Duodenal mucosa (tissue), 2 donors: ENCODE data around the gene PNMA6A.
"Not testable (repeated sequence)": the region's sequence is repeated elsewhere in the genome, so short reads cannot be mapped to it uniquely, and the experiment has no call there.

Experiments
- H3K27ac ChIP-seq: one replicate; pipeline ENCODE4 v1.7.0; 2013; ENCODE audit warnings: low read depth, low read length
- H3K27me3 ChIP-seq, 2 donors: one replicate each; pipeline ENCODE4 v1.7.0; 2013; ENCODE audit warnings: low read length in 2 of 2, control low read depth in 1 of 2; ENCODE audit not compliant: insufficient read depth in 2 of 2, control insufficient read depth in 1 of 2
- H3K36me3 ChIP-seq, 2 donors: one replicate each; pipeline ENCODE4 v1.7.0; 2013; ENCODE audit warnings: low read length in 2 of 2, control low read depth in 1 of 2; ENCODE audit not compliant: insufficient read depth in 2 of 2, control insufficient read depth in 1 of 2
- H3K4me1 ChIP-seq, 2 donors: one replicate each; pipeline ENCODE4 v1.7.0; 2013; ENCODE audit warnings: low read length in 2 of 2, control low read depth in 1 of 2; ENCODE audit not compliant: insufficient read depth in 2 of 2, control insufficient read depth in 1 of 2
- H3K4me3 ChIP-seq, 2 donors: one replicate each; pipeline ENCODE4 v1.7.0; 2013; ENCODE audit warnings: low read length in 2 of 2, low read depth in 1 of 2
- H3K9ac ChIP-seq, 2 donors: one replicate each; pipeline ENCODE4 v1.7.0; 2013; ENCODE audit warnings: low read length in 2 of 2, low read depth in 1 of 2
- H3K9me3 ChIP-seq, 2 donors: one replicate each; pipeline ENCODE4 v1.7.0; 2013; ENCODE audit warnings: low read length in 2 of 2, control low read depth in 1 of 2; ENCODE audit not compliant: control insufficient read depth in 1 of 2

PNMA6A gene

DNA sequence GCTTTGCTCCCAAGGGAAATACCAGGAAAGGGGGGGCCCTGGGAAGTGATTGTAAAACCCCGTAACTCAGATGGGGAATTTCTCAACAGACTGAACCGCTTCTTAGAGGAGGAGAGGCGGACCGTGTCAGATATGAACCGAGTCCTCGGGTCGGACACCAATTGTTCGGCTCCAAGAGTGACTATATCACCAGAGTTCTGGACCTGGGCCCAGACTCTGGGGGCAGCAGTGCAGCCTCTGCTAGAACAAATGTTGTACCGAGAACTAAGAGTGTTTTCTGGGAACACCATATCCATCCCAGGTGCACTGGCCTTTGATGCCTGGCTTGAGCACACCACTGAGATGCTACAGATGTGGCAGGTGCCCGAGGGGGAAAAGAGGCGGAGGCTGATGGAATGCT lies 15.0 kb upstream of the PNMA6A start:
- peaks cover 3 to 16% of the 10 kb centered on the region in 2 donors for H3K27me3 ChIP-seq
- H3K4me1 ChIP-seq = no peaks in the 10 kb centered on the region
- no peak overlapping the region for H3K27ac ChIP-seq
- no peak overlapping the region for H3K4me3 ChIP-seq
- H3K36me3 ChIP-seq = no peaks in the 10 kb centered on the region
- no peak overlapping the region for H3K9ac ChIP-seq
- H3K9me3 ChIP-seq = no peaks in the 10 kb centered on the region

DNA sequence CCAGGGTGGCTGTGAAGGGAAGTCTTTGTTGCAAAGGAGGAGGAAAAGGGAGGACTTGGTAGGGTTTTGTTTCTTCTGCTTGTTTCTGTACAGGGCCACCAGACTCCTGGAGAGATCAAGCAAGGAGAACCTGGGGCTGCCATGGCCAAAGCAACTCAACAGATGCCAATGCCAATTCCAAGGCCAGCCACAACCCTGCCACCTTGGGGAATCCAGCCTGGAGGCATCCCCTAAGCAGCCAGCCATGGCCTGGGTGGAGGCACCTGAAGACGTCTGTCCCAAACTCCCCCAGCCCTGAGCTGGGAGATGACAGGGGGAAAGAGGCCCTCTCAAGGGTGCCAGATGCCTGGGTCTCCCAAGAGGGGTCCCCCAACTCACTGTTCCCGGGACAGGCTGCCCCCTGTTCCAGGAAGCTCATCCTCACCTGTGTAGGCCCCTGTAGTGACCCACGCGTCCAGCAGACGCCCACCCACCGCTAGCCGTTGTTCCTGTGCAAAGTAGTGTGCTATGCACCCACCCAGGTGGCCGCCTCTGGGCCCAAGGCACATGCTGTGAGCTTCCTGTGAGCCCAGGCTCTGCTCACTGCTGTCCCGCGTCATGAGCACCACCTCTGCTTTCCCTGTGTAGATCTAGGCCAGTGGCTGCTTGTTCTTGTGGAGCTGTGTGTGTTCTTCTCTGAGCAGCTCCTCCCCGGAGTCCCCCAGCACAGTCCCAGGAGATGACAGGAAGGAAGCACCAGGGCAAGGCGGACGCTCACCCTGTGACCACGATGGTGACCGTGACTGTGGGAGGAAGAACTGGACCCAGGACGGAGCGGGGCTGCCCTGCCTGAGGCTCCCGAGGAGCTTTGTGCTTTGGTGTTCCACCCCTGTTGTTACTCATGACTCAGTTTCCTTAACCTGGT lies 12.8 kb upstream of the PNMA6A start:
- Histone ChIP-seq H3K4me1 (no peaks in the 10 kb centered on the region), H3K9ac (no peak overlapping the region), H3K9me3 (no peaks in the 10 kb centered on the region), H3K36me3 (no peaks in the 10 kb centered on the region), H3K4me3 (no peak overlapping the region), H3K27ac (no peak overlapping the region), H3K27me3 (peaks cover 3 to 16% of the 10 kb centered on the region in 2 donors)

DNA sequence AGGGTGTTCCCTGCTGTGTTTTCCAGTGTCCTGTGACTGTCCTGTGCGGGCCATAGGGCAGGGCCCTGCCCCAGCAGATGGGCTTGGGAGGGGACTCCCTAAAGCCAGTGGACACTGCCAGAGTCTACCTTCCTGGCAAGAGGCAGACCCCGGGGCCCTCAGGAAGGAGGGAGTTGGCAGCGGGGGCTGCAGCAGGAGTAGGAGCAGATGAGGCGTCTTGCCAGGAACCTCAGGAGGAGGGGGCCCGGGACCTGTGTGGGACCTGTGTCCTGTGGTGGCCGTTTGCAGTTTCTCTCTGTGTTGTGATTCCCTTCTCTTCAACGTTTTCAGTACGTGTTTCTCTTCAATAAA lies 12.2 kb upstream of the PNMA6A start:
- Histone ChIP-seq H3K4me1 (no peaks in the 10 kb centered on the region), H3K9ac (no peak overlapping the region), H3K36me3 (no peaks in the 10 kb centered on the region), H3K27me3 (peaks cover 3 to 16% of the 10 kb centered on the region in 2 donors), H3K4me3 (no peak overlapping the region), H3K27ac (no peak overlapping the region), H3K9me3 (no peaks in the 10 kb centered on the region)

DNA sequence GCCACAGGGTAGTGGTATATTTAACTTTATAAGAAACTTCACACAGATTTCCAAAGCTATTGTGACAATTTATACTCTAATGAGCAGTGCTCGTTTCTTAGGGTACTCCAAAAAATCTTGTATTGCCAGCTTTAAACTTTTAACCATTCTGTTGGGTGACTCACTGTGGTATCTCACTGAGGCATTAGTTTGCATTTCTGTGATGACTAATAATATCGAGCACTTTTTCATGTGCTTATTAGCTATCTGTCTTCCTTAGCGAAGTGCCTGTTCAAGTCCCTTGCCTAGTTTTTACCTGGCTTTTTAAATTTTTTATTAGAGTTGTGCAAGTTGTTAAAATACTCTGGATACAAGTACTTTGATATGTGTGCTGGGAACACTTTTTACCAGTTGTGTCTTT lies 10.5 kb upstream of the PNMA6A start:
- H3K9ac ChIP-seq = no peak overlapping the region
- no peak overlapping the region for H3K27ac ChIP-seq
- H3K9me3 ChIP-seq = no peaks in the 10 kb centered on the region
- H3K4me3 ChIP-seq = no peak overlapping the region
- H3K36me3 ChIP-seq = no peaks in the 10 kb centered on the region
- no peaks in the 10 kb centered on the region for H3K4me1 ChIP-seq
- peaks cover 3 to 8% of the 10 kb centered on the region in 2 donors for H3K27me3 ChIP-seq

DNA sequence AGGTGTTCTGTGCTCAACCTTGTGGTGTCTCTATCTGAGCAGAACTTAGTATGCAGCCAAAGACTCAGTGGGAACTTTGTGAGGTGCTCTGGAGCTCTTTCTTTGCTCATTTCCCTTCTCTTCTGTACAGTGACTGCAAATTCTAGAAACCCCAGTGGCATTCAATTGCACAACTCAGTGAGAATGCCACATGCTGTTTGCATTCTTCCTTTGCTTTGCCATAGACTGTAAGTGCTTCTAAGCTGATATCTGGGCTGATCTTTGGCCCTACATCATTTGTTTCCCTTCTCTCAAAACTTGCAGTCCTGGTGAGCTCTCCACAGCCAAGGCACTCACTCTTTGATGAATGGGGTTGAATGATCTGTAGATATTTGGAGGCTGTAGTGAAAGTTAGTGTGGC lies 8.9 kb upstream of the PNMA6A start:
- no peaks in the 10 kb centered on the region for H3K9me3 ChIP-seq
- no peak overlapping the region for H3K4me3 ChIP-seq
- no peaks in the 10 kb centered on the region for H3K4me1 ChIP-seq
- no peaks in the 10 kb centered on the region for H3K36me3 ChIP-seq
- H3K27ac ChIP-seq = no peak overlapping the region
- no peak overlapping the region for H3K9ac ChIP-seq
- H3K27me3 ChIP-seq = no peaks in the 10 kb centered on the region

DNA sequence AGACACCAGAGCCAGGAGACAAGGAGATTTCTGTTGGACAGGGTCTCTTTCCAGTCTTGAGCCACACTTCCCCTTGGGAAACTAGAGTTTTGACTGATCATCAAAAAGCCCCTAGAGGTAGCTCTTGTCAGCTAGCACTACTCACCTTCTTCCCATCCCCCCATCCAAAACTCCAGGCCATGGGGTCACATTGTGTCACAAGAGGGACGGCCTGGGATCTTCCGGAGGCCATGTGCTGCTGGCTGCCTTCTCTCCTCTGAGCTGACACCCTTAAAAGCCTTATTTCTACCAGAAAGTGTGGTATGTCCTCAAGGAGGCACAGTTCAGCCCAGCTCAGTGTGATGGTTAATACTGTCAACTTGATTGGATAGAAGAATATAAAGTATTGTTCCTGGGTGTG lies 8.2 kb upstream of the PNMA6A start:
- Histone ChIP-seq H3K27ac (no peak overlapping the region), H3K4me3 (no peak overlapping the region), H3K4me1 (no peaks in the 10 kb centered on the region)

DNA sequence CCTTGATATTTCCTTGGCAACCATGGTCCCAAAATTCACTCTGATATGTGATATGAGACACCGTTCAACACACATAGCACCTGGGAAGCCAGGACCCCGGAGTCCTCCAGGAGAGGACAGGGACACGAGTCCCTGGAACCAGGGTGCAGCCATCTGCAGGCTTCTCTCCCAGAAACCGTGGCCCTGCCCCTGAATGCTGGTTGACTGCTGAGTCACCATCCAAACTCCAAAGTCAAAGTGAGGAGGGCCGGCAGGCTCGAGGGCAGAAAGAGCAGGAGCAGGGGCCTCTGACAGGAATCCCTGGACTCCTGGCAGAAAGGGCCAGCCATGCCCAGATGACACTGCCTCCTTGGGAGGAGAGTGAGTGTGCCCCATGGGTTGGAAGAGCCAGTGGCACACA lies 6.9 kb upstream of the PNMA6A start:
- Histone ChIP-seq H3K9ac (no peak overlapping the region), H3K4me1 (no peaks in the 10 kb centered on the region), H3K4me3 (no peak overlapping the region), H3K27me3 (no peaks in the 10 kb centered on the region), H3K27ac (no peak overlapping the region), H3K36me3 (no peaks in the 10 kb centered on the region), H3K9me3 (no peaks in the 10 kb centered on the region)

More for the DNA sequence above, 8.2 kb upstream of the PNMA6A start:
- Histone ChIP-seq H3K9ac (no peak overlapping the region), H3K36me3 (no peaks in the 10 kb centered on the region), H3K9me3 (no peaks in the 10 kb centered on the region), H3K27me3 (no peaks in the 10 kb centered on the region)

DNA sequence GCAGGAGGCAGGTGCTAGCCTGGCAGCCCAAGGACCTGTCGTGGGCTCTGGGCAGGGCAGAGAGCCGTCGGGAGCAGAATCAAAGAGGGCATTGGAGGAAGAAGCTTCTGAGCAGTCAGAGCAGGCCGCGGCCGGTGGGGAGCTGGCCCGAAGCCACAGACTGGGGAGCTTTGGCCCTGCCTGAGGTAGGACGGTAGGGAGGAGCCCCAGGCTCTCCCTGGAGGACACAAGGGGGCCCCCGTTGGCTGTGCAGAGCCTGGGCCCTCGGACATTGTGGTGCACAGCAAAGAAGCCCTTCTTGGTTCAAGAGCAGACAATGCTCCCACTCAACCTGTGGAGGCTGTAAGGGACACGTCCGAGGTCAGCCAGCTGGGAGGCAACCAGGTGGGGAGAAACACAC lies 5.9 kb upstream of the PNMA6A start:
- H3K27me3 ChIP-seq, H3K27ac ChIP-seq, H3K4me3 ChIP-seq, H3K4me1 ChIP-seq, H3K9me3 ChIP-seq, H3K36me3 ChIP-seq, H3K9ac ChIP-seq: not testable (repeated sequence)

DNA sequence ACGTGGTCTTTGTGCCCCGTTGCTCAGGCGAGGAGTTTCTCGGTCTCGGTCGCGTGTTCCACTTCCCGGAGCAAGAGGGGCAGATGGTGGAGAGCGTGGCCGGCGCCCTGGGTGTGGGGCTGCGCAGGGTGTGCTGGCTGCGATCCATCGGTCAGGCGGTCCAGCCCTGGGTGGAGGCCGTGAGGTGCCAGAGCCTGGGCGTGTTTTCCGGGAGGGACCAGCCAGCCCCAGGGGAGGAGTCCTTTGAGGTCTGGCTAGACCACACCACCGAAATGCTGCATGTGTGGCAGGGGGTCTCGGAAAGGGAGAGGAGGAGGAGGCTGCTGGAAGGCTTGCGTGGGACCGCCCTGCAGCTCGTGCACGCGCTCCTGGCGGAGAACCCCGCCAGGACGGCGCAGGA lies 1.1 kb downstream of the PNMA6A start:
- not testable (repeated sequence) for H3K4me3 ChIP-seq, H3K9me3 ChIP-seq, H3K36me3 ChIP-seq

DNA sequence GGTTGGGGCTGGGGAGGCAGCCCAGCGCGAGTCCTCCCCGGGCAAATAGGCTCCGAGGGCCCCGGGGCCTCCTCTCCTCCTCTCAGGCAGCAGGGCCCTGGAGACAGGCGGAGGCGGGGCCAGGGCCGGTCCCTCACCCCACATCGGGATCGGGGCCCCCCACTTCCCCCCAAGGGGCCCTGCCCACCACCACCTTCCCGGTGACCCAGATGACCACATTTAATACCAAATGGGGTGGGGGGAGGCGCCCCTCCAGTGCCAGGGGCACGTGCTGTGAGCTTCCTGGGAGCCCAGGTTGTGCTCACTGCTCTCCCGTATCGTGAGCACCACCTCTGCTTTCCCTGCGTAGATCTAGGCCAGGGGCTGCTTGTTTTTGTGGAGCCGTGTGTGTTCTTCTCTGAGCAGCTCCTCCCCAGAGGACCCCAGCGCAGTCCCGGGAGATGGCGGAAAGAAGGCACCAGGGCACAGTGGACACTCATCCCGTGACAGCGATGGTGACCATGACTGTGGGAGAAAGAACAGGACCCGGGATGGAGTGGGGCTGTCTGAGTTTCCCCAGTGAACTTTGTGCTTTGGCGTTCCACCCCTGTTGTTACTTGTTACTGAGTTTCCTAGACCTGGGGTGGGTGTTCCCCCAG lies 2.1 kb downstream of the PNMA6A start:
- H3K36me3 ChIP-seq = no peaks in the 10 kb centered on the region
- no peak overlapping the region for H3K4me3 ChIP-seq
- H3K9me3 ChIP-seq = no peaks in the 10 kb centered on the region
- no peak overlapping the region for H3K27ac ChIP-seq
- H3K4me1 ChIP-seq = no peaks in the 10 kb centered on the region
- no peak overlapping the region for H3K9ac ChIP-seq
- H3K27me3 ChIP-seq = no peaks in the 10 kb centered on the region

More for the DNA sequence above, 1.1 kb downstream of the PNMA6A start:
- not testable (repeated sequence) for H3K4me1 ChIP-seq, H3K9ac ChIP-seq, H3K27ac ChIP-seq, H3K27me3 ChIP-seq
